ENCODE data around the gene LHB. TPM values are rescaled to one million over a fixed set of nuclear protein-coding genes. Genes with fewer than 3 reads are reported as not detected.

The LHB gene
- total RNA-seq: not detected in 3 replicates
- long read RNA-seq: 0 reads

- no peaks in the 10 kb centered on the region for H3K9me3 Mint-ChIP-seq (ENCODE audit: low read depth)
- H3K27me3 Mint-ChIP-seq (ENCODE audit: low read depth): peaks cover 4% of the 10 kb centered on the region
- DNase-seq (ENCODE audit: low spot score): no peak
- peak within 1 kb of the TSS; percentile 61 for H3K4me3 Mint-ChIP-seq (ENCODE audit: unreplicated experiment)
- peaks cover 7% of the 10 kb centered on the region for H3K36me3 Mint-ChIP-seq (ENCODE audit: low read depth)
- TF ChIP-seq CTCF (IDR thresholded peaks at IDR 0.05): no peak
- no peak within 1 kb of the TSS for H3K27ac Mint-ChIP-seq (ENCODE audit: unreplicated experiment)
- peaks cover 10% of the 10 kb centered on the region for H3K4me1 Mint-ChIP-seq (ENCODE audit: low read depth)
Measured at GRCh38 chr19:49017041-49017665, at the start of gene LHB. Gene LHB (minus strand): TSS chr19:49017091. CDS start chr19:49017081, 10 bp downstream.

- DNase-seq (ENCODE audit: low spot score): no peak
- no peak overlapping the region for H3K27ac Mint-ChIP-seq (ENCODE audit: unreplicated experiment)
- H3K9me3 Mint-ChIP-seq (ENCODE audit: low read depth): peaks cover 6% of the 10 kb centered on the region
- peaks cover 12% of the 10 kb centered on the region for H3K4me1 Mint-ChIP-seq (ENCODE audit: low read depth)
- peaks cover 3% of the 10 kb centered on the region for H3K36me3 Mint-ChIP-seq (ENCODE audit: low read depth)
- peaks cover 7% of the 10 kb centered on the region for H3K27me3 Mint-ChIP-seq (ENCODE audit: low read depth)
- no peak for TF ChIP-seq CTCF (IDR thresholded peaks at IDR 0.05)
- no peak overlapping the region for H3K4me3 Mint-ChIP-seq (ENCODE audit: unreplicated experiment)
Measured at GRCh38 chr19:49065905-49066512, 49.1 kb upstream of the LHB start.

- Mint-ChIP-seq H3K27me3 (ENCODE audit: low read depth) (peaks cover 2% of the 10 kb centered on the region), H3K36me3 (ENCODE audit: low read depth) (no peaks in the 10 kb centered on the region), H3K4me1 (ENCODE audit: low read depth) (peaks cover 12% of the 10 kb centered on the region), H3K9me3 (ENCODE audit: low read depth) (peaks cover 6% of the 10 kb centered on the region), H3K27ac (ENCODE audit: unreplicated experiment) (peak within 1 kb of the TSS; percentile 36), H3K4me3 (ENCODE audit: unreplicated experiment) (peak within 1 kb of the TSS; percentile 40)
- no peak for TF ChIP-seq CTCF (IDR thresholded peaks at IDR 0.05)
- DNase-seq (ENCODE audit: low spot score): no peak
Measured at GRCh38 chr19:49064768-49065611, 48.1 kb upstream of the LHB start, which contains the start of gene NTF4. Gene NTF4 (minus strand): TSS chr19:49064818. CDS start chr19:49061997, 2,821 bp downstream.

- H3K27ac Mint-ChIP-seq (ENCODE audit: unreplicated experiment): no peak overlapping the region
- H3K4me1 Mint-ChIP-seq (ENCODE audit: low read depth): peaks cover 12% of the 10 kb centered on the region
- no peaks in the 10 kb centered on the region for H3K36me3 Mint-ChIP-seq (ENCODE audit: low read depth)
- no peaks in the 10 kb centered on the region for H3K9me3 Mint-ChIP-seq (ENCODE audit: low read depth)
- no peak for DNase-seq (ENCODE audit: low spot score)
- no peak for TF ChIP-seq CTCF (IDR thresholded peaks at IDR 0.05)
- H3K27me3 Mint-ChIP-seq (ENCODE audit: low read depth): peaks cover 2% of the 10 kb centered on the region
- peak overlapping the region; percentile 40 for H3K4me3 Mint-ChIP-seq (ENCODE audit: unreplicated experiment)
Measured at GRCh38 chr19:49064029-49064629, 47.2 kb upstream of the LHB start.

GRCh38 chr19:49061445-49061844 lies 44.6 kb upstream of the LHB start:
- peaks cover 2% of the 10 kb centered on the region for H3K27me3 Mint-ChIP-seq (ENCODE audit: low read depth)
- no peak for DNase-seq (ENCODE audit: low spot score)
- H3K4me1 Mint-ChIP-seq (ENCODE audit: low read depth): peaks cover 27% of the 10 kb centered on the region

More at GRCh38 chr19:49061445-49061844, 44.6 kb upstream of the LHB start:
- no peaks in the 10 kb centered on the region for H3K9me3 Mint-ChIP-seq (ENCODE audit: low read depth)
- H3K27ac Mint-ChIP-seq (ENCODE audit: unreplicated experiment): no peak overlapping the region
- H3K36me3 Mint-ChIP-seq (ENCODE audit: low read depth): no peaks in the 10 kb centered on the region
- TF ChIP-seq CTCF (IDR thresholded peaks at IDR 0.05): no peak
- no peak overlapping the region for H3K4me3 Mint-ChIP-seq (ENCODE audit: unreplicated experiment)
